NCI-H524 (cell line): ENCODE data around the gene IL6ST.
"Not testable (repeated sequence)": the region's sequence is repeated elsewhere in the genome, so short reads cannot be mapped to it uniquely, and the experiment has no call there.

ENCODE experiments used
- DNase-seq, 2 experiments: peaks; one replicate each; lab custom pipeline; 2025; lab: John Stamatoyannopoulos, UW

IL6ST gene

GRCh38 chr5:55994495-55994997 lies at the start of gene IL6ST:
Gene IL6ST (minus strand): TSS chr5:55994963. CDS start chr5:55976278, 18,685 bp downstream.
- DNase-seq: peak; percentile 48 to 72

GRCh38 chr5:56039985-56040384 lies 45.2 kb upstream of the IL6ST start:
- no peak for DNase-seq

- not testable (repeated sequence) for DNase-seq
Observed at GRCh38 chr5:56038206-56038605, 43.4 kb upstream of the IL6ST start.

GRCh38 chr5:56037531-56038010 lies 42.8 kb upstream of the IL6ST start:
- DNase-seq: peak in 1 of 2 experiments; percentile 27

GRCh38 chr5:56035394-56035793 lies 40.6 kb upstream of the IL6ST start:
- not testable (repeated sequence) for DNase-seq

- DNase-seq: not testable (repeated sequence)
Observed at GRCh38 chr5:56029871-56030630, 35.3 kb upstream of the IL6ST start.

- DNase-seq: no peak
Observed at GRCh38 chr5:56029457-56029856, 34.7 kb upstream of the IL6ST start.

- DNase-seq: no peak
Observed at GRCh38 chr5:56028708-56029107, 33.9 kb upstream of the IL6ST start.

GRCh38 chr5:56026863-56027300 lies 32.1 kb upstream of the IL6ST start:
- DNase-seq: peak; percentile 20 to 75

- DNase-seq: no peak
Observed at GRCh38 chr5:56025151-56025885, 30.6 kb upstream of the IL6ST start.

GRCh38 chr5:56024810-56025150 lies 30.0 kb upstream of the IL6ST start:
- DNase-seq: no peak

GRCh38 chr5:56023296-56023695 lies 28.5 kb upstream of the IL6ST start:
- no peak for DNase-seq

GRCh38 chr5:56019306-56020272 lies 24.8 kb upstream of the IL6ST start:
- DNase-seq: no peak

GRCh38 chr5:56018832-56019231 lies 24.1 kb upstream of the IL6ST start:
- no peak for DNase-seq

- DNase-seq: not testable (repeated sequence)
Observed at GRCh38 chr5:56014701-56015100, 19.9 kb upstream of the IL6ST start.

- DNase-seq: not testable (repeated sequence)
Observed at GRCh38 chr5:56013939-56014338, 19.2 kb upstream of the IL6ST start.

GRCh38 chr5:56012281-56012963 lies 17.7 kb upstream of the IL6ST start:
- no peak for DNase-seq

- DNase-seq: no peak
Observed at GRCh38 chr5:56011835-56012234, 17.1 kb upstream of the IL6ST start.

- no peak for DNase-seq
Observed at GRCh38 chr5:56010431-56010830, 15.7 kb upstream of the IL6ST start.

GRCh38 chr5:56006600-56006999 lies 11.8 kb upstream of the IL6ST start:
- DNase-seq: no peak

GRCh38 chr5:56006094-56006493 lies 11.3 kb upstream of the IL6ST start:
- no peak for DNase-seq
